ENCODE results near the gene WDR77. TPM values are rescaled to one million over a fixed set of nuclear protein-coding genes. Genes with fewer than 3 reads are reported as not detected.

The WDR77 gene
- total and polyA plus RNA-seq, 2 of the 4 experiments (the other 2 are of a cell fraction): 80.8 to 87.0 TPM

GRCh38 chr1:111481387-111482221 is 32.5 kb upstream of the WDR77 start:
- WGBS, 2 experiments (ENCODE audit: extremely low coverage in 2 of 2, insufficient read length in 1 of 2): 0% methylated on average over 1 of the region's 8 CpGs; no CpG with 5 or more reads in 1 of the 2 experiments
- Histone ChIP-seq H2AK9ac (replicated peaks; ENCODE audit: low read depth, low read length, poor library complexity) (no peak overlapping the region), H4K8ac (ENCODE audit: low read depth in 2 of 2, low read length in 2 of 2) (0 out of 4 replicates have a peak overlapping the region, but pooled peaks of 1 of the 2 experiments have one; percentile 51), H2BK20ac (ENCODE audit: low read depth, low read length) (no peak overlapping the region), H3K36me3 (ENCODE audit: control insufficient read depth, insufficient read depth, low read length) (no peaks in the 10 kb centered on the region), H2BK15ac (ENCODE audit: low read depth, low read length) (no peak overlapping the region), H2BK120ac (ENCODE audit: low read depth, low read length) (no peak overlapping the region), H3K4me1 (ENCODE audit: control insufficient read depth, insufficient read depth, low read length) (no peaks in the 10 kb centered on the region), H3K4ac (ENCODE audit: low read depth, low read length) (no peak overlapping the region), H3K4me3 (ENCODE audit: insufficient read depth, low read depth, low read length) (no peak overlapping the region), H2BK5ac (ENCODE audit: low read depth, low read length, poor library complexity, severe bottlenecking) (no peak overlapping the region), H2AK5ac (ENCODE audit: low read depth, low read length) (no peak overlapping the region), H3K9ac (ENCODE audit: low read depth, low read length) (no peak overlapping the region), H4K20me1 (ENCODE audit: insufficient read depth, low read length) (no peaks in the 10 kb centered on the region), H3K18ac (ENCODE audit: low read depth, low read length) (no peak overlapping the region), H2AFZ (replicated peaks; ENCODE audit: low read length, poor library complexity) (peak overlapping the region; percentile 82), H3K79me1 (ENCODE audit: low read depth in 1 of 2, low read length in 2 of 2) (no peaks in the 10 kb centered on the region), H3K27ac (ENCODE audit: insufficient read depth, low read length) (no peak overlapping the region), H3K4me2 (ENCODE audit: low read depth, low read length) (no peak overlapping the region), H3K27me3 (ENCODE audit: control insufficient read depth, insufficient read depth, low read length) (no peaks in the 10 kb centered on the region), H3K9me1 (ENCODE audit: insufficient read depth, low read length) (no peaks in the 10 kb centered on the region), H3K14ac (replicated peaks; ENCODE audit: low read depth, low read length) (no peak overlapping the region), H3K56ac (ENCODE audit: extremely low read depth, insufficient read depth, low read length) (no peak overlapping the region), H3K23ac (ENCODE audit: low read depth, low read length) (no peak overlapping the region), H4K91ac (ENCODE audit: insufficient read depth, low read depth, low read length) (no peak overlapping the region), H3K9me3 (ENCODE audit: control insufficient read depth, insufficient read depth, low read length) (no peaks in the 10 kb centered on the region), H4K5ac (ENCODE audit: low read depth, low read length) (no peak overlapping the region)
- POLR2A ChIA-PET (ENCODE audit: unreplicated experiment): interaction anchor here (0.5 kb wide), 1 partner anchor 225 kb away, joined by 3 read pairs; no protein-coding TSS in a partner anchor
- intact Hi-C loops (cut with micrococcal nuclease) (loop anchor here (1.0 to 2.0 kb wide), 6 partner anchors 27 to 888 kb away; no protein-coding TSS in a partner anchor), in situ Hi-C loops (cut with MboI; ENCODE audit: low sequenced_read_pairs) (loop anchor here (5.0 to 25.0 kb wide), 2 partner anchors 286 to 881 kb away; no protein-coding TSS in a partner anchor), dilution Hi-C loops (cut with HindIII; ENCODE audit: low sequenced_read_pairs, unreplicated experiment) (no loop called here)
- DNase-seq (peak; percentile 66), ATAC-seq (ENCODE audit: low read depth) (peak; percentile 99)
- TF ChIP-seq RFX5 (IDR thresholded peaks at IDR 0.05; ENCODE audit: low read depth, low read length): no peak
- TF ChIP-seq POLR2A (IDR thresholded peaks at IDR 0.05; ENCODE audit: low read depth, low read length): peak; percentile 28; the same call in 1 of the 2 replicates
- peak; percentile 92 for TF ChIP-seq CTCF (conservative IDR thresholded peaks at IDR 0.05; ENCODE audit: low read depth, low read length)
- TF ChIP-seq MAFK (IDR thresholded peaks at IDR 0.05; ENCODE audit: low read depth, low read length): no peak
- peak; percentile 91 for TF ChIP-seq SMC3 (IDR thresholded peaks at IDR 0.05; ENCODE audit: low read depth, low read length)
- no peak for TF ChIP-seq RCOR1 (IDR thresholded peaks at IDR 0.05; ENCODE audit: insufficient replicate concordance, low read length)
- no peak for TF ChIP-seq ELK1 (IDR thresholded peaks at IDR 0.05; ENCODE audit: borderline replicate concordance, low read depth, low read length)
- peak; percentile 95 for TF ChIP-seq RAD21 (IDR thresholded peaks at IDR 0.05; ENCODE audit: low read length)
- CTCF ChIA-PET: interaction anchor here (0.5 to 1.7 kb wide), 21 partner anchors 16 to 888 kb away, joined by 3 to 7 read pairs (median 3); partner anchors contain the start of gene DDX20
- no TSS peak for BruUV-seq (replicated peaks)

Data from IMR-90 (cell line).